Muscle layer of duodenum (tissue), 2 donors: ENCODE data around the gene RNF43.
A peak's percentile ranks its signal among the peaks of the same experiment; 100 is the strongest.

Experiments
- H3K27ac ChIP-seq: one replicate; pipeline ENCODE4 v1.7.0; 2013; ENCODE audit warnings: mild to moderate bottlenecking, low read length
- H3K27me3 ChIP-seq: one replicate; pipeline ENCODE4 v1.7.0; 2013; ENCODE audit warnings: low read depth, mild to moderate bottlenecking, control low read depth, low read length
- H3K36me3 ChIP-seq, 2 donors: one replicate each; pipeline ENCODE4 v1.7.0; 2013; ENCODE audit warnings: low read length in 2 of 2, control low read depth in 1 of 2, mild to moderate bottlenecking in 1 of 2; ENCODE audit not compliant: insufficient read depth in 2 of 2, control insufficient read depth in 1 of 2
- H3K4me1 ChIP-seq, 2 donors: one replicate each; pipeline ENCODE4 v1.7.0; 2013; ENCODE audit warnings: low read length in 2 of 2, mild to moderate bottlenecking in 2 of 2, control low read depth in 1 of 2, moderate library complexity in 1 of 2; ENCODE audit not compliant: insufficient read depth in 2 of 2, control insufficient read depth in 1 of 2
- H3K4me3 ChIP-seq, 2 donors: one replicate each; pipeline ENCODE4 v1.7.0; 2013; ENCODE audit warnings: low read length in 2 of 2, low read depth in 1 of 2, mild to moderate bottlenecking in 1 of 2
- H3K9me3 ChIP-seq, 2 donors: one replicate each; pipeline ENCODE4 v1.7.0; 2013; ENCODE audit warnings: low read length in 2 of 2, control low read depth in 1 of 2, mild to moderate bottlenecking in 1 of 2; ENCODE audit not compliant: control insufficient read depth in 1 of 2
- donor health status: healthy.

RNF43 gene

DNA sequence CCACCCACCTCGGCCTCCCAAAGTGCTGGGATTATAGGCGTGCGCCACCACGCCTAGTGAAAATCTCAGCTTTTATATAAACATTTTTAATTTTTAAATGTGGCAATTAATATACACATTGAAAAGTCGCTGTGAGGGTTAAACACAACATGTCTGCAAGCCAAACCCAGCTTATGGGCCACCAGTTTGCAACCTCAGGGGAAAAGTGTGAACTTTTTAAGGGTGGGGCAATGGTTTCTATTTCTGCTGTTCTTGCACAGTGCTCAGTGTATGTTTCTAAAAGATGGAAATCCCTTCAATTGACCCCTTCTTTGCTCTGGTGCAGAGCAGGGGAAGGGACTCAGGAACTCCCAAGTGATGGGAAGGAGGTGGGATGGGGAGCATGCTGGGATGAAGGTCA, 47.0 kb downstream of the RNF43 start:
- no peaks in the 10 kb centered on the region for H3K36me3 ChIP-seq
- H3K27ac ChIP-seq = no peak overlapping the region
- no peaks in the 10 kb centered on the region for H3K27me3 ChIP-seq
- no peak overlapping the region for H3K4me3 ChIP-seq
- H3K4me1 ChIP-seq = peaks cover 0 to 6% of the 10 kb centered on the region in 2 donors
- no peaks in the 10 kb centered on the region for H3K9me3 ChIP-seq

DNA sequence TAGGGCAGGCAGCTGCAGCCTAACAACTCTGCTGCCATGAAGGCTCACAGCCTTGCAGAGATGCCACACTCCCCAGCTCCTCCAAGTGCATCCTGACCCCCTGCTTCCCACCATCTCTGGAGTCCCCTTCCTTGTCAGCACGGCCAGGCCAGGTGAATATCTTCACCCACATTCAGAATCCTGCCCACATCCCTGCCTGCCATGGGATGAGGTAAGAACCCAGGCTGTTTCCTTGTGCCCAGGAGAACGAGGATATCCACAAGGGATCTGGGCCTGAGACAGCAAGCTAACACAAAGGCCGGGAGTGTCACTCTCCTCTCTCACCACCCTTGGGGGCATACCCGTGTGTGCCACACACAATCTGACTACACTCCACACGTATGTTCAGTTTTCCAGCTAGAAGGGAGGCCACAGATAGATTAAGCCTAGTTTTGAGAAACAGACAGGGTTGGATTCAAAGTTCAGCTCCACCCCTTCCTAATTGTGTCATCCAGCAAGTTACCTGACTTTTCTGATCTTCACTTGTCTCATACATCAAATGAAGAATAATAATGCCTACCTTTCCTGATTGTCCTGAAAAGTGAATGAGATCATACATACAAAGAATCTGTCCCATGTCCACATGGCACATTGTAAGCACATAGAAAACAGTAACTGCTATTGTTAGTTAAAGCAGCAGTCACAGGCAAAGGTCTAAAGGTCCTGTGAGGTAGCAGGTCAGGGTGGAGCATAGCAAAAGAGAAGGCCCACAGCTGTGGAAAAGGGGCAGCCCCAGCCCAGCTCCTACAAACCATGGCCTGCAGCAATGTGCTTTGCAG, 47.9 kb downstream of the RNF43 start:
- H3K9me3 ChIP-seq = no peaks in the 10 kb centered on the region
- no peaks in the 10 kb centered on the region for H3K27me3 ChIP-seq
- peaks cover 0 to 10% of the 10 kb centered on the region in 2 donors for H3K4me1 ChIP-seq
- no peak overlapping the region for H3K4me3 ChIP-seq
- no peaks in the 10 kb centered on the region for H3K36me3 ChIP-seq
- peak overlapping the region; percentile 27 for H3K27ac ChIP-seq

- peaks cover 0 to 10% of the 10 kb centered on the region in 2 donors for H3K4me1 ChIP-seq
- H3K36me3 ChIP-seq = no peaks in the 10 kb centered on the region
- H3K4me3 ChIP-seq = no peak overlapping the region
- H3K27me3 ChIP-seq = no peaks in the 10 kb centered on the region
- peak overlapping the region; percentile 27 for H3K27ac ChIP-seq
- no peaks in the 10 kb centered on the region for H3K9me3 ChIP-seq
Observed at GRCh38 chr17:58368860-58369213, 48.5 kb downstream of the RNF43 start.
